ENCODE data around the gene PIK3R5.

- TF ChIP-seq CTCF (conservative IDR thresholded peaks at IDR 0.05; ENCODE audit: low read depth, low read length) (no peak), EZH2 (IDR thresholded peaks at IDR 0.05; ENCODE audit: borderline replicate concordance, low read depth, low read length, poor library complexity, severe bottlenecking) (no peak)
Measured at GRCh38 chr17:8857919-8858318, 107.6 kb downstream of the PIK3R5 start.

Data from A673 (cell line).